GM10266 (cell line): Measurements from ENCODE around the gene OSBPL5.

Experiments used
- DNase-seq: peaks from one replicate; pipeline ENCODE4 v3.0.0; 2012; ENCODE audit errors: extremely low spot score
- TF ChIP-seq, protein P1 (sequence below): IDR thresholded peaks from 2 replicates; pipeline ENCODE4 v1.5.1; 2012; ENCODE audit warnings: mild to moderate bottlenecking, low read depth; ENCODE audit not compliant: control insufficient read depth, insufficient read depth; ENCODE audit errors: missing control alignments

Gene OSBPL5

DNA sequence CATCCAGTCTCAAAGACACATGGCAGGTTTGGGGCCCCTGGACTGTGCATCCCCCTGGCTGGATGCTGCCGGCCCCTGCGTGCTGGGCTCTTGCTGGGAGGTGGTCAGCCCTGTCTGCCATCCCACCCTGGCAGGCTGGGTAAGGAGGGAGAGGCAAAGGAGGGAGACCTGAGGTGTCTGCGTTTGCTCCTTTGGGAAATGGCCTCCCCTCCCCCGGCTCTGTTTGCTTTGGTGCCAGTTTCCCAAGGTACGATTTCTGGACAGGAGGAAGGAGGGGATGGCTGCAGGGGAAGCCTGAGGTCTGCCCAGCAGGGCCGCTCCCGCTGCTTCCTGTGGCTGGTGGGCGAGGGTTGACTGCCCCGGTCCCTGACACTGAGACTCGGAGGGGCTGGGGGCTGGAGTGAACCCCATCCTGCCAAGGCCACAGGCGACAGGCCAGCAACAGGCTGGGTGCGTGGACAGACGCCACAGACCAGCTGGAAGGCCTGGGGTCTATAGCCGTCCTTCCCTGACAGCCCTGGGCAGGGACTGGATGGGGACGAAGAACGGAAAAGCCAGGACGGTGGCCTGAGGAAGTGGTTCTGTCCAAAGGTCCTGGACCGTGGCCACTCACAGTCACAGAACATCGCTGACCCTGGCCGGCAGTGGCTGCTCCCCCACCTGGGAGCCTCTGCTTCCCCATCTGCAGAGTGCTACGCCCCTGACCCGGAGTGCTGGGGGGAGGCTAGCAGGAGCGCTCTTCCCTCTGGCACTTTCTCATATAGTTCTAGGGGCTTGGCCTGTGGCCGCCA lies 38.0 kb downstream of the OSBPL5 start:
- no peak for DNase-seq
- TF ChIP-seq, protein P1, sequence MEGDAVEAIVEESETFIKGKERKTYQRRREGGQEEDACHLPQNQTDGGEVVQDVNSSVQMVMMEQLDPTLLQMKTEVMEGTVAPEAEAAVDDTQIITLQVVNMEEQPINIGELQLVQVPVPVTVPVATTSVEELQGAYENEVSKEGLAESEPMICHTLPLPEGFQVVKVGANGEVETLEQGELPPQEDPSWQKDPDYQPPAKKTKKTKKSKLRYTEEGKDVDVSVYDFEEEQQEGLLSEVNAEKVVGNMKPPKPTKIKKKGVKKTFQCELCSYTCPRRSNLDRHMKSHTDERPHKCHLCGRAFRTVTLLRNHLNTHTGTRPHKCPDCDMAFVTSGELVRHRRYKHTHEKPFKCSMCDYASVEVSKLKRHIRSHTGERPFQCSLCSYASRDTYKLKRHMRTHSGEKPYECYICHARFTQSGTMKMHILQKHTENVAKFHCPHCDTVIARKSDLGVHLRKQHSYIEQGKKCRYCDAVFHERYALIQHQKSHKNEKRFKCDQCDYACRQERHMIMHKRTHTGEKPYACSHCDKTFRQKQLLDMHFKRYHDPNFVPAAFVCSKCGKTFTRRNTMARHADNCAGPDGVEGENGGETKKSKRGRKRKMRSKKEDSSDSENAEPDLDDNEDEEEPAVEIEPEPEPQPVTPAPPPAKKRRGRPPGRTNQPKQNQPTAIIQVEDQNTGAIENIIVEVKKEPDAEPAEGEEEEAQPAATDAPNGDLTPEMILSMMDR: no peak

- no peak for DNase-seq
- TF ChIP-seq, protein P1: no peak
These were observed 38.8 kb downstream of the OSBPL5 start for GRCh38 chr11:3126207-3126865.

GRCh38 chr11:3124821-3125220 lies 40.3 kb downstream of the OSBPL5 start:
- TF ChIP-seq, protein P1: no peak
- DNase-seq: no peak

GRCh38 chr11:3123761-3124733 lies 41.1 kb downstream of the OSBPL5 start:
- no peak for DNase-seq
- TF ChIP-seq, protein P1: no peak

DNA sequence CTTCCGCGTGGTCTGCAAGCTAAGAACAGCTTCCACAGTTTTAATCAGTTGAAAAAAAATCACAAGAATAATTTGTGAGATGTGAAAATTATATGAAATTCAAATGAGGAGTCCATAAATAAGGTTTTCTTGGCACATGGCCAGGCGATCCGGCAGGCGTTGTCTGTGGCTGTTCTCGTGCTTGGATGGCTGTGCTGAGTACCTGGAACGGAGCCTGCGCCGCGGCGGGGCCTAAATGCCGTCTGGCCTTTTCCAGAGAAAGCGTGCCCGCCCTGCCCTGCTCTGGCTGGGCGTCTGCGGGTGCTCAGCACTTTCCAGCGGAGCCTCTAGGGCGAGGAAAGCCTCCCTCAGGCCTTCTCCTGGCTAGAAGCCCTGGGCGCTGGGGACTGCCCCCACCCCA lies 41.8 kb downstream of the OSBPL5 start:
- TF ChIP-seq, protein P1: no peak
- no peak for DNase-seq

DNA sequence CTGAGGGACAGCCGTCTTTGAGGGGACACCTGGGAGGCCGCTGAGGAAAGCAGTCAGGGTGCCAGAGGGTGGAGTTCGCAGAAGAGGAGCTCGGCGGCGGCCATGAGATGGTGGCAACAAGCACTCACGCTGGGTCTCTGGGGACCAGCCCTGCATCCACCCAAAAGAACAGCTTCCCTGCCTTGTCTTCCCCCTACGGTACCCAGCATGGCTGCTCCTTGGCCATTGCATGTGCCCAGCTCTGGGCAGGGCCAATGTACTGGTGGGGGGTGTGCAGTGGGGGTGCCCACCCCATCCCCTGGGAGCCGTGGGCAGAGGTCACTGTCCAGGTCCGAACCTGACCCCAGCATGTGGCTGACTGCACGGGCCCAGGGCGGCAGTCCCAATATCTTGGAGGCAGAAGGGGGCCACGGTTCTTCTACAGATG lies 42.3 kb downstream of the OSBPL5 start:
- no peak for DNase-seq

More for the DNA sequence above, 42.3 kb downstream of the OSBPL5 start:
- TF ChIP-seq, protein P1: no peak
